ENCODE results near the gene STARD4. TPM values are rescaled to one million over a fixed set of nuclear protein-coding genes. Genes with fewer than 3 reads are reported as not detected.
A peak's percentile ranks its signal among the peaks of the same experiment; 100 is the strongest.

The STARD4 gene
- total RNA-seq, 1 donor from 2014 or later = 39.1 TPM

DNA sequence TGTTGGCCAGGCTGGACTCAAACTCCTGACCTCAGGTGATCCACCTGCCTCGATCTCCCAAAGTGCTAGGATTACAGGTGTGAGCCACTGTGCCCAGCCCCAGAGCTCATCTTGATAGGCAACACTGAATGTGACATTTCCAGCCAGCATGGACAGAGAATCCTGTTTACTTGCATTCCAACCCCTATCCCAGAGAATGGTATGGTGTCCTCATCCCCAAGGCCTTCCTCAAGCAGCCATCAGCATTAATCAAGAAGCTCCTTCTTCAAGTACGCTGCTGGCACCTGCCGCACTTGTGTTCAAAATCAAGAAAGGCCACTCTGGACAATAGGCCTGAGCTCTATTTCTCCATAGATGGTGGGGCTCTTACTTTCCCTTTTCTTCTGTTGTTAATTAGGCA, 40.2 kb downstream of the STARD4 start:
- H3K9me3 Mint-ChIP-seq = no peaks in the 10 kb centered on the region
- TF ChIP-seq, protein P1, sequence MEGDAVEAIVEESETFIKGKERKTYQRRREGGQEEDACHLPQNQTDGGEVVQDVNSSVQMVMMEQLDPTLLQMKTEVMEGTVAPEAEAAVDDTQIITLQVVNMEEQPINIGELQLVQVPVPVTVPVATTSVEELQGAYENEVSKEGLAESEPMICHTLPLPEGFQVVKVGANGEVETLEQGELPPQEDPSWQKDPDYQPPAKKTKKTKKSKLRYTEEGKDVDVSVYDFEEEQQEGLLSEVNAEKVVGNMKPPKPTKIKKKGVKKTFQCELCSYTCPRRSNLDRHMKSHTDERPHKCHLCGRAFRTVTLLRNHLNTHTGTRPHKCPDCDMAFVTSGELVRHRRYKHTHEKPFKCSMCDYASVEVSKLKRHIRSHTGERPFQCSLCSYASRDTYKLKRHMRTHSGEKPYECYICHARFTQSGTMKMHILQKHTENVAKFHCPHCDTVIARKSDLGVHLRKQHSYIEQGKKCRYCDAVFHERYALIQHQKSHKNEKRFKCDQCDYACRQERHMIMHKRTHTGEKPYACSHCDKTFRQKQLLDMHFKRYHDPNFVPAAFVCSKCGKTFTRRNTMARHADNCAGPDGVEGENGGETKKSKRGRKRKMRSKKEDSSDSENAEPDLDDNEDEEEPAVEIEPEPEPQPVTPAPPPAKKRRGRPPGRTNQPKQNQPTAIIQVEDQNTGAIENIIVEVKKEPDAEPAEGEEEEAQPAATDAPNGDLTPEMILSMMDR (conservative IDR thresholded peaks at IDR 0.05) = no peak
- H3K4me3 Mint-ChIP-seq = no peak overlapping the region
- no peaks in the 10 kb centered on the region for H3K36me3 Mint-ChIP-seq
- no peaks in the 10 kb centered on the region for H3K4me1 Mint-ChIP-seq (ENCODE audit: unreplicated experiment)
- H3K27ac Mint-ChIP-seq = no peak overlapping the region
- DNase-seq (ENCODE audit: extremely low spot score, unreplicated experiment) = no peak
- H3K27me3 Mint-ChIP-seq = no peaks in the 10 kb centered on the region

GRCh38 chr5:111469903-111470302, 42.4 kb downstream of the STARD4 start:
- TF ChIP-seq, protein P1 (conservative IDR thresholded peaks at IDR 0.05) = no peak
- no peak for DNase-seq (ENCODE audit: extremely low spot score, unreplicated experiment)
- H3K9me3 Mint-ChIP-seq = peaks cover 6% of the 10 kb centered on the region
- peak overlapping the region; percentile 53 for H3K27ac Mint-ChIP-seq
- H3K27me3 Mint-ChIP-seq = no peaks in the 10 kb centered on the region
- H3K4me3 Mint-ChIP-seq = no peak overlapping the region
- H3K4me1 Mint-ChIP-seq (ENCODE audit: unreplicated experiment) = no peaks in the 10 kb centered on the region
- no peaks in the 10 kb centered on the region for H3K36me3 Mint-ChIP-seq

DNA sequence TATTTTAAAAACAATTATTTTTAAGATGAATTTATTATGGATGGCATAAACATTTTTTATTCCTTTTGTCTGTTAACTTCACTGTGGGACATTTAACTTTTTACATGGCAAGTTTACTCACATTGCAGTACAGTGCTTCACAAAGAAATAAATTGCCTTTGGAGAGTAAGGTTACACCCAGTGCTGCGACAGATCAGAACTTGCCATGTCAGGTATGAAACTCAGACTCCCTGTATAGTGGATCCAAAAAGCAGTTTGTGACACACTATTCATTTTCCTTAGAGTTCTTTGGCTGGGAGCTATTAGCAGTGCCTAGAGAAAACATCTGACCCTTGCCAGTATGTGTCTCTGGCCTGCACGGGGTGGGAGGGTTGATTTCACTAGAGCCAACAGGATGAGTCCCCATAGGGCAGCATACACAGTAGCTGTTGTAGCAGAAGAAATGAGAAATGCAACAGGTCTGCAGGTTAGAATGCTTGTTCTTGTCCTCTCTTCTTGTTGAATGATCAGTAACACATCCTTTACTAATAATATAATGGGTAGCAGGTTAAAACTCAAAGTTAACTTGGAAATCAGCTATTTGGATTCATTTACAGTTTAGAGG, 42.9 kb downstream of the STARD4 start:
- DNase-seq (ENCODE audit: extremely low spot score, unreplicated experiment) = no peak
- no peaks in the 10 kb centered on the region for H3K27me3 Mint-ChIP-seq
- no peaks in the 10 kb centered on the region for H3K36me3 Mint-ChIP-seq
- no peak overlapping the region for H3K4me3 Mint-ChIP-seq
- no peaks in the 10 kb centered on the region for H3K4me1 Mint-ChIP-seq (ENCODE audit: unreplicated experiment)
- peak overlapping the region; percentile 53 for H3K27ac Mint-ChIP-seq
- H3K9me3 Mint-ChIP-seq = peaks cover 6% of the 10 kb centered on the region
- TF ChIP-seq, protein P1 (conservative IDR thresholded peaks at IDR 0.05) = no peak

GRCh38 chr5:111463311-111463710, 49.0 kb downstream of the STARD4 start:
- H3K36me3 Mint-ChIP-seq = no peaks in the 10 kb centered on the region
- H3K4me1 Mint-ChIP-seq (ENCODE audit: unreplicated experiment) = no peaks in the 10 kb centered on the region
- no peak for DNase-seq (ENCODE audit: extremely low spot score, unreplicated experiment)
- TF ChIP-seq, protein P1 (conservative IDR thresholded peaks at IDR 0.05) = no peak
- no peak overlapping the region for H3K4me3 Mint-ChIP-seq
- H3K27me3 Mint-ChIP-seq = no peaks in the 10 kb centered on the region
- H3K27ac Mint-ChIP-seq = no peak overlapping the region
- H3K9me3 Mint-ChIP-seq = peaks cover 6% of the 10 kb centered on the region

GRCh38 chr5:111461934-111462333, 50.4 kb downstream of the STARD4 start:
- Mint-ChIP-seq H3K4me3 (no peak overlapping the region), H3K27me3 (no peaks in the 10 kb centered on the region), H3K36me3 (no peaks in the 10 kb centered on the region), H3K4me1 (ENCODE audit: unreplicated experiment) (no peaks in the 10 kb centered on the region), H3K9me3 (peaks cover 6% of the 10 kb centered on the region), H3K27ac (no peak overlapping the region)
- DNase-seq (ENCODE audit: extremely low spot score, unreplicated experiment) = no peak
- TF ChIP-seq, protein P1 (conservative IDR thresholded peaks at IDR 0.05) = no peak

Measured in type B pancreatic cell (in vitro differentiated cells).